Breast epithelium (tissue), 3 donors: Measurements from ENCODE around the gene FAM131C.

ENCODE experiments used
- CTCF ChIP-seq, 3 donors: fragments of 450-650 bp; IDR thresholded peaks; one replicate each; pipeline ENCODE4 v1.5.1; 2016 to 2017; ENCODE audit warnings: antibody characterized with exemption in 3 of 3, mild to moderate bottlenecking in 3 of 3, moderate library complexity in 3 of 3
- POLR2A ChIP-seq: fragments of 450-650 bp; IDR thresholded peaks from one replicate; pipeline ENCODE4 v1.6.1; 2016; ENCODE audit warnings: antibody characterized with exemption, mild to moderate bottlenecking, moderate library complexity
- POLR2AphosphoS5 ChIP-seq, 3 donors: sonication (generic); formaldehyde crosslinking; IDR thresholded peaks; one replicate each; pipeline ENCODE4 v1.6.1; 2017; ENCODE audit warnings: antibody characterized with exemption in 3 of 3

- TF ChIP-seq CTCF (IDR thresholded peaks at IDR 0.05) (no peak), POLR2A (no peak), POLR2AphosphoS5 (IDR thresholded peaks at IDR 0.05) (no peak)
Observed at GRCh38 chr1:16054598-16055540, 18.6 kb downstream of the FAM131C start.
